Hypothalamus (tissue), 51 donors: ENCODE results near the gene ERC2.

Experiments used
- DNase-seq, 51 donors: peaks; one replicate each; lab custom pipeline; 2025; lab: John Stamatoyannopoulos, UW

ERC2 gene

DNA sequence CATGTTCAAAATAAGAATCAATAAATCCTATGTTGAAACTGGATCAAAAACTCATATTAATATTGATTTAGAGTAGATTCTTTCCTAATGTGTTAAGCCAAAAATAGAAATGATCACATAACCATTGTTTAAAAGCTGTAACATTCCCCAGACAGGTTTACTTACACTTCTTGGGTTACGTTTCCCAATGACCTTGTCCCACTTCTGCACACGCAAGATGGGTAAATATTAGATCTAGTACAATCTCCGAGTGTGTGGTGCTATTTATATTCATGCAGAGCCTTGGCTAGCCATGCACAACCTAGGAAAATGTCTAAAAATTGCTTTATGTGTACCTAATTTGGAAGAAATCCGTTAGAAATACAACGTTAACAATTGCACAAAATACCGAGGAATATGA lies 39.6 kb downstream of the ERC2 start:
- DNase-seq: no peak

DNA sequence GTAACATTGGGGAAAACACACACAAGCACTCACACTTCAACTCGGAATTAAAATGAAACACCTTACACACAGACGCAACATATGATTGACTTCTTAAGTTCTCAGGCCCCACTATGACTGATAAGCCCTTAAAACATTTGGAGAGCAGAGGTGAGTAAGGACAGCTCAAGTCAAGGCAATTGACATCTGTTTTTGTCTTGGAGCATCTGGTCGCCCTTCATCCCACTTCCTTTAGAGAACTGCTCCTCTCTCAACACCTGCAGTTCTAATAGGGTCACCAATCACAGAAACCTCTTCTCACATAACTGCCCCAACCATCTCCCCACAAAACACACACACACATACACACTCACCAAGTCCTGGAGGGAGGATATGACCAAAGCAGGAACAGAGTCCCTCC lies 43.4 kb downstream of the ERC2 start:
- no peak for DNase-seq

DNA sequence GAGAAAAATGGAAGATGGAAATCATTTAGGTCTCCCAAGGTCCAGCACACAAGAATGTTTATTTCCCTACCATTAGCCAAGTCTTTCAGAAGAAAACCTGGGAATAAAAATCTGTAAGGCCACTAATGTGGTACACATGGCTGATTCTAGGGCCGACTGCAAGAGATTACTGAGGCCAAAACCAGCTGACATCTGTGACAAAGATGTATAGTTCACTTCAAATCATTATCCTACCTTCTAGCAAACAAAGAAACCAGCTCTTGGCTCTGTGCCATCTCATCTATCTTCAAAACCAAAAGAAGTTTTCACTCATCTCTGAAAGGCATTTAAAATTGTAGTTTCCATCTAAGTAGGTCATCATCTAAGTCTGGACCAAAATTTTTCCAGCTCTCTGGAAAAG lies 43.9 kb downstream of the ERC2 start:
- DNase-seq: no peak

DNA sequence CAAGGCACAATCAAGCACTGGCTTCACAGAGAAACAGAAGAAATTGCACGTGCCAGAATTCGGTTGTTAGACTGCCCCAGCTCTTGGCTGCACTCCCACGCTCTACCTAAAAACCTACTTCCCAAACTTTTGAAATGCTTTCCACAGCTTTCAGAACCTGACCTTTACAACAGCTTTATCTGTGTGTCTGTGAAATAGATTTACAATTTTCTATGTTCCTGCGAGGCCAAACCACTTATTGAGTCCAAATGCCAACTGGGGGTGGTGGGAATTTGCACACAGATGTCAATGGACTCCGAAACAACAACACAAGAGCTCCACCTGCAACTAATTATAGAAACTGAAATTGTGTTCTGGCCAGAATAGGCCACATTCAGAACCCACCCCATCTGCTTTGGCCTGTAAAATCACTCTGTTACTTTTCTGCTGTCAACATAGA lies 44.6 kb downstream of the ERC2 start:
- no peak for DNase-seq

DNA sequence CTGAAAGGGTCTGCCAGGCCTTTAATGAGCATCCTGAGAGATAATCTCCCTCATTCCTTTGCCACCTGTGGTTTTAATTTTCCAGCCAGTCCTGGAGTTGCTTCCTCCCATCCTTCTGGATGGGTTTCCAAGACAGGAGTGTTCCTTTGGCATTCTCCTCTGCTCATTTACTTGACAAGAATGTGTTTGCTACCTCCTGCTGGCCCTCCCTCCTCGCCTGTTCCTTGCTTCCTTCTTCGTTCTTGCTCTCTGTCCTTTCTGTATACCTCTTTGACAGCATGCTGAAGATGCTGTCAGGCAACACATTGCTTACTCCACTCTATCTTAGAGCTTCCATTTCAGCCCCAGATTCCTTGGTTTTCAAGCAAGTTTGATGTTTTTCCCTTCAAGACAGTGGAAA lies 46.0 kb downstream of the ERC2 start:
- DNase-seq: no peak

DNA sequence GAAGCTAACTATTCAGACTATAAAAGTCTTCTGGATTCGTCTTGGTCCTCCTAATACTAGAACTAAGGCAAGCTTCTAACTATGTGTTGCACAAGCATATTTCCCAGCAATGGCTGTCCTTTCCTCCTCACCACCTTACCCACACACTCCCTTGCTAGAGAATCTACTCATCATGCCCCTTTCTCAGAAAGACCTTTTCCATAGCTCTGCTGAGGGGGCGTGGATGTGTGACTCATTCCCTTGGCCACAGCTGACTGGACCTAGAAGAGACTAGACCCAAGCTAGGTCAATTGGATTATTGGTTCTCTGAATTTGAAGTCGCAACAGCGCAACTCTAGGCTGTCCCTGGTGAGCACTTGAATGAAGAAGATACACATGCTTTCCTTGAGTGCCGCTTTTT lies 47.1 kb downstream of the ERC2 start:
- DNase-seq: no peak

DNA sequence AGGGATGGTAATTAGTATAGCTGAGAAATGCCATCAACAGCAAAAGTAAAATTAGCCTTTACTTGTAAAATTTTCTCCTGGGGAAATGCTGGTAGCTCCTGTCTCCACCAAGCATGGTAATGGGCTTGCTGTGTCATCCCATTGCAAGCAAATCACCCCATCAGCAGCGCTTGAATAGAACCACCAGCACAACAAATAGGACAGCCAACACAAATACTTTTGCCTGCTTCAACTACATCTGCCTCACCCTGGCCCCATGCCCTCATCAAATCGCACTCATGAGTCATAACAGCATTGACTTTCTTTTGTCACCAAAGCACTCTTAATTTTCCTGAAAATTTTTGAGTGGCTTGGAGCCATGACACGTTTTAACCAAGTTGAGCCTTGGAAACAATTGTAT lies 52.6 kb downstream of the ERC2 start:
- no peak for DNase-seq

DNA sequence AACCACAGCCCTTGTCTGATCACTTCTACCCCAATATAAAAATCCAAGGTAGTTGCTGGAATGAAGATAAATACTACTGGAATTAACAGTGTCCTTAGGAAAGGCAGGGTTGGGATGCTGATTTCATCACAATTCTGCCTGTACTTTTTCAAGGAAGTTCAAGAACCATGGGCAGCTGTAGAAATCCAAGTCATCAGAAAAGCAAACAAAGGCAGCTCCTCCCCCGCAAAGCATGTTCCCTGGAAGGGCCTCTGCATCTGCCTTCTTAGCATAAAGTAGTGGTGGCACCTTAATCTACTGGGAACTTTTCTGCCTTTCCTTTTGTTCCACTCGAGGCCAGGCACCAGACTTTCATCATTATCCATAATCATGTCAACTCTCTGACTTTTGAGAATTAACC lies 54.4 kb downstream of the ERC2 start:
- no peak for DNase-seq

DNA sequence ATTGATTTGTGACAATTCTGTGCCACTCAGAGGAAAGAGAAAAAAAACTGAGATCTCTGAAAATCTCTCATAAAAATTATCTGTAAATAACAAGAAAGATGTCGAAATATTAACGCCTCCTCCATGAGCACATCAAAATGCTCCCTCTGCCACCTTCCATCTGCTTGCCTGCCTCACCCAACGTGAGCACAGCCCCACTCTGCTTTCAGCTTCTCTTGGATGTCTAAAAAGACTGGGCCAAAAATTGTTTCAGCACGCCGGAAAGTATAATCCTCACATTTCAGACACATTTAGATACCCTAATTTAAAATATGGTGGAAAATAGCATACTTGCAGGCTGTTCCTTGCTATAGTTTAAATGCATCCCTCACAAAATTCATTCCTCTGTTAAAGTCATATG lies 57.1 kb downstream of the ERC2 start:
- no peak for DNase-seq

DNA sequence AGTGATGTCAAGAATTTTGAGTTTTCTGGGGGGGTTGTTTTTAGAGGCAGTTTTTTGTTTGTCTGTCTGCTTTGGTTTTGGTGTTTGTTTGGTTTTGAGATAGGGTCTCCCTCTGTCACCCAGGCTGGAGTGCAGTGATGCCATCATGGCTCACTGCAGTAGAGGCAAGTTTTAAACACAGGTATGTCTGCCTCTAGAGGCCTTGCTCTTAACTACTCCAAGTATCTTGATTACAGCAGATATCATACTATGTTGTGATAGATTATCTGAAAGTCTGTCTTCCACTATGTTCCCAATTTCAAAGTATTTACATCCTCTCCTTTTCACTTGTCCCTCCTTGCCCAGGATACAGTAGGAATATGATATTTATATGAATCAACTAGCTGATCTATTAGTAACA lies 57.7 kb downstream of the ERC2 start:
- DNase-seq: no peak

DNA sequence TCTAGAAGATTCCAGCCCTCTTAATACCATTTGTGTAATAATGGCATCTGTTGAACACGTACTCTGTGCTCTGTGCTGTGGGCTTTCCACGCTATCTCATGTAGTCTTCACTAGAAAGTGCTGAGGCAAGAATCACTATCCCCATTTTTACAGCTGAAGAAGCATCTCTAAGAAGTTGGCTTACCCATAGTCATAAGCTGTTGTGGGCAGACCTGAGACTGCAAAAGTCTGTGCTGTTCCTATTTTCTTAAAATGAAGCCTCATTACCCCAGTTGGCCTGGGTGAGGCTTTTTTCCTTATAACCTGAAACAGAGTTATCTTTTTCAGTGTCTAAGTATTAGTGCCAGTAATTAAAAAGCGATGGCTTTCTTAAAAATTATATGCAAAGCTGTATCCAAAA lies 58.5 kb downstream of the ERC2 start:
- DNase-seq: no peak

DNA sequence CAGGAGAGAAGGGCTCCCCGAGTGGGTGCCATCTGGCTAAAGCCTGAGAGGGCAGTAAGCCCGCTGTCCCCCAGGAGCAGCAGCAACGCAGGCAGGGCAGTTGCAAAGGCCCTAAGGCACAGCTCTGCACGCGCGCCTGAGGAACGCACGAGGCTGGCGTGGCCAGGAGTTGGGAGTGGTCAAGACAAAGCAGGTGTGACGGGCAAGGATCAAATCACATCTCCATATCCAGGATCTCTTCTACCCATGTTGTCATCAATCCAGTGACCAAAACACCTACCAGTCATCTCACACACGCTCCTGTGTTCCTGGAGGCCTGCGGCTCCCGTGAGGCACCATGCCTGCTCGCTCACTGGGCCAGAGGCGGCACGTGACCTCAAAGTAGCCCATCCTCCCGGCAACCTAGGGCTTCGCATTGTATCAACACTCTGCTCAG lies 59.5 kb downstream of the ERC2 start:
- no peak for DNase-seq

DNA sequence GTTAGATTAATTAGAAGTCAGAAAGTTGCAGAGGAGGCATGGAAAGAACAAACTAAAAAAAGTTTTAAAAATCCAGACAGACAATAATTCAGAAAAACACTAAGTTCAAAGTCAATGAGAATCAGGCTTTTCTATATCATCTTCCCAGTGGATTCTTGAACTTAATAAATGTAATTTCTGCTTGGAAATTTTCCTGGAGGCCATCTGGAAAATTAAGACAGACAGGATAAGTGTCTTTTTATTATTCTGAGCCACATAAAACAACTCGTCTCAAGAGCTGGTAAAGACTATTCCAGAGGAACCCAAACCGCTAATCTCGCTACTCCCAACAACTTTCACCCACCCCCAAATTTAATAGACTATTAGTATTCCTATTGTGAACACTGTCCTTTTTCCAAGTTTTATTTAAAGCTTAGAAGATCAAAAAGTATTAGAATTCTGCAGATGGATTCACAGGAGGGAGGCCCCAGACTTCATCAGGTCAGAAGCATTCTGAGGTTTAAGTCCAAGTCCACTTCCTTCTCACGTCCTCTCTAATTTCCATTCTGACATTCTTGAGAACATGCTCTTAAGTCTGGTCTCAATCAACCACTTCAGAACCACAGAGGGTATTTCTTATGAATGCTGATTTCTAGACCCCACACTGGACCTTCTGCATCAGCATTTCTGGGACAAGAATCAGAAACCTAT lies 61.3 kb downstream of the ERC2 start:
- DNase-seq: no peak

DNA sequence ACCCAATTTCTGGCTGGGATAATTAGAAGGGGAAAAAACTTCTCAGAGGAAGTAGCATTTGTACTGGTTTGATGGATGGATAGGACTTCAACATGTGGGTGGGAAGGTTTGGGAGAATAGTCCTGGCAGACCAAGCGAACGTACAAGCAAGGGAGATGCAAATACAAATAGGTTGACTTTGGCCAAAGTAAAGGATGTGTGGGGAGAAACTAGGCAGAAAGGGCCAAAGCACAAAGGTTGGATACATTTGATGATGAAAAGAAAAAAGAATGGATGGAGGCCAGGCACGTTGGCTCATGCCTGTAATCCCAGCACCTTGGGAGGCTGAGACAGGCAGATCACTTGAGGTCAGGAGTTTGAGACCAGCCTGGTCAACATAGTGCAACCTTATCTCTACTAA lies 63.4 kb downstream of the ERC2 start:
- DNase-seq: no peak

DNA sequence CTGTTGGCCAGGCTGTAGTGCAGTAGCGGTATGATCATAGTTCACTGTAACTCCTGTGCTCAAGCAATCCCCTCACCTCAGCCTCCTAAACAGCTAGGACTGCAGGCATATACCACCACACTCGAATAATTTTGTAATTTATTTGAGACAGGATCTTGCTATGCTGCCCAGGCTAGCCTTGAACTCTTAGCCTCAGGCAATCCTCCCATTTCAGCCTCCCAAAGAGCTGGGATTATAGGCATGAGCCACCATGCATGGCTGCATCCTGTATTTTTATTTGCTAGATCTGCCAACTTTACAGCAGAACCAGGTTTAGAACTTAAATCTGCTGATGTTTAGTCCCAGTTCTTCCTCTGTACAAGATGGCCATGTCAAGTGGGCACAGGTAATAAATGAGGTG lies 69.6 kb downstream of the ERC2 start:
- DNase-seq: no peak

DNA sequence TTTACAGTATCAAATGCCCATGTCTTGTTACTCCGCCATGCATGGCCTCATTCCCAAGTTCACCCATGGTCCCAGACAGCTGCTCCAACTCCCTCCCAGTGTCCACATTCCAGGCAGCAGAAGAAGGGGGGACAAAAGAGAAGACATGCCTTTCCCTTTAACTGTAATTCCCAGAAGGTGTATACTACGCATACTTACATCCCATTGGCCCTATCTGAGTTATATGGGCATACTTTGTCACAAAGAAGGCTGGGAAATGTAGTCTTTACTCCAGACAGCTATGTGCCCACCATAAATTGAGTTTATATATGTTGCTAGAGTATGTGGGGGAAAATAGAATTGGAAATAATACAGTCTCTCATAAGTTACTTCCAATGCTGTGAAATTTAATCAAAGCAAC lies 70.5 kb downstream of the ERC2 start:
- no peak for DNase-seq

DNA sequence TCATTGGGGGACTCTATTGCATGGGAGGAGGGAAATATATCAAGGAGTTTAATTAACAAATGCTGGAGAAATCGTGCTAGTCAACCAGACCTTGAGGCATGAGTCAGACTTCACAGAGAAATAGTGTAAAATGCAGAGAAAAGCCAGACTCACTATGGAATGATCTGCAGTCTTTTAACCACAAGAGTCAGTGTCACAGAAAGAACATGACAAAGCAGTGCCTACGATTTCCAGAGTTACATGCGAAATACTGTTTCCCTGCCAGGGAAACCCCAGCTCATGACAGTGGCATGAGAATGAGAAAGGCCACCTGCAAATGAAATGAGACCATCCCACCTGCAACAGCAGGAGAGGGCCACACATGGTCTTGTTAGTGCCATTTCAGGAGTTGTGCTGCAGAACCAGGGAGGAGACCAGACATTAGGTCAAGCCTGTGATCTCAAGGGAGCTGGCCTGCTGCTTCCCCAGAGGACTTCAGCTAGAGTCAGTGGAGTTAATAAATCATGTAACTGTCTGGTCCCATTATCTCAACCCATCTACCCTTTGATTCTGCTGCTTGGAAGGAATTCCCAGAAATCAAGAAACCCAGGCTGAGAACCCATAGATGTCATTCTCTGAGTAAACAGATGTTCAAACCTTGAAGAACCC lies 79.0 kb downstream of the ERC2 start:
- no peak for DNase-seq

DNA sequence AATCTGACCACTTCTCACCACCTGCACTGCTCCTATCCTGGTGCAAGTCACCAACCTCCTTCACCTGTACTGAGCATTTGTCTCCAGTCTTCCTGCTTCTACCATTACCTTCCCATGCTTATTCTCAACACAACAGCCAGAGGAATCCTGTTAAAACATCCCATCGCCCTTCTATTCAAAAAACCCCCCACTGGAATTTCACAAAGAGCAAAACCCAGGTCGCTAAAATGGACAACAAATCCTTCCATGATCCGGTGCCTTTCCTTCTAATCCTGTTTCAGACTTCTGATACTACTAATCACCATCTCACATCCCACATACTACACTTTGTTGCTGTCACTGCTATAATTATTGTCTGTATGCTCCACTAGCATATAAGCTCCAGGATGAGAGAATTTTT lies 85.2 kb downstream of the ERC2 start:
- no peak for DNase-seq

DNA sequence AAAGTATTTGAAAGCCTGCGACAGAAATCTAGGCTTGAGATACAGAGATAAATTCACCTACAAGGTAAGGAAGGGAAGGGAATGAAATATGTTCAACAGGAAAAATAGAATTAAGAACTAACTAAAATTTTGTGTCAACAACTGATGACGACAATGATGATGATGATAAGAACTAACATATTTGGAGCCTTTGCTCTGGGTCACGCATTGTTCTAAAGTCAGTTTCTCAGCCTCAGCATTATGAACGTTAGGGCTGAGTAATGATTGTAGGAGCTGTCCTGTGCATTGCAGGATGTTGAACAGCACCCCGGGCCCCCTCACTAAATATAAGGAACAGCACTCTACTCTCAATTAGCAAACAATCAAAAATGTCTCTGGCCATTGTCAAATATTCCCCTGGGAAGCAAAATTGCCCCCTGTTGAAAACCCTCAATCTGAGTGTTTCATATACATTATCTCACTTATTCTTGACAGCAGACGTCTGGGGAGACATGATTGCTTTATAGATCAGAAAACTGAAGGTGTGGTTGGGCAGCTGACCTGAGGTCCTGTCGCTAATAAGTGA lies 88.5 kb downstream of the ERC2 start:
- DNase-seq: no peak

DNA sequence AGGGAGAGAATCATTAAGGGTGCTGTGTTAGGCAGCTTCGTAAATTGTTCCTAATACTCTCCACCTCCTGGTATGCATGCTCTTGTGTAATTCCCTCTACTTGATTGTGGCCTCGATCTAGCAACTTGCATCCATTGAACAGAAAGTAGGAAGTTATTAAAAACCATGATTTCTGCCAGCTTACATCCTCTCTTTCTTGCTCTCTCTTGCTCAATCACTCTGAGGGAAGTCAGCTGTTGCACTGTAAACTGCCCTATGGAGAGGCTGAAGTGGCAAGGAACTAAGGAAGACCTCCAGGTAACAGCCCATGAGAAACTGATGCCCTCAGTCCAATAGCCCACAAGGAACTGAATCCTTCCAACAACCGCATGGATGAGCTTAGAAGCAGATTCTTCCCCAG lies 92.6 kb downstream of the ERC2 start:
- DNase-seq: no peak

DNA sequence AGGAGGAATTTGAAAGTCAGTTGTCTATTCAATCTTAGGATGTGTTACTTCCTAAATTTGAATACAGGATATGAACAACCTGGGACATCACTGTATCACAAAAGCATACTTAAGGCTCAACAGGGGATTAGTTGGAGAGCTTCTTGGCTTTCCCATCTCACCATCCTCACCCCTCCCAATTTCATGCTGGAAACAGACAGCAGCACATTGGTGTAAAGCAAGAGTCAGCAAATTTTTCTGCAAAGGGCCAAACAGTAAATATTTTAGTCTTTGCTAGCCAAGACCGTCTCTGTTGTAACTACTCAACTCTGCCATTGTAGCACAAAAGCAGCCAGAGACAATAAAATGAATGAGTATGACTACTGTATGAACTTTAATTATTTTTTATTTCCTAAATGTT lies 94.9 kb downstream of the ERC2 start:
- DNase-seq: no peak

DNA sequence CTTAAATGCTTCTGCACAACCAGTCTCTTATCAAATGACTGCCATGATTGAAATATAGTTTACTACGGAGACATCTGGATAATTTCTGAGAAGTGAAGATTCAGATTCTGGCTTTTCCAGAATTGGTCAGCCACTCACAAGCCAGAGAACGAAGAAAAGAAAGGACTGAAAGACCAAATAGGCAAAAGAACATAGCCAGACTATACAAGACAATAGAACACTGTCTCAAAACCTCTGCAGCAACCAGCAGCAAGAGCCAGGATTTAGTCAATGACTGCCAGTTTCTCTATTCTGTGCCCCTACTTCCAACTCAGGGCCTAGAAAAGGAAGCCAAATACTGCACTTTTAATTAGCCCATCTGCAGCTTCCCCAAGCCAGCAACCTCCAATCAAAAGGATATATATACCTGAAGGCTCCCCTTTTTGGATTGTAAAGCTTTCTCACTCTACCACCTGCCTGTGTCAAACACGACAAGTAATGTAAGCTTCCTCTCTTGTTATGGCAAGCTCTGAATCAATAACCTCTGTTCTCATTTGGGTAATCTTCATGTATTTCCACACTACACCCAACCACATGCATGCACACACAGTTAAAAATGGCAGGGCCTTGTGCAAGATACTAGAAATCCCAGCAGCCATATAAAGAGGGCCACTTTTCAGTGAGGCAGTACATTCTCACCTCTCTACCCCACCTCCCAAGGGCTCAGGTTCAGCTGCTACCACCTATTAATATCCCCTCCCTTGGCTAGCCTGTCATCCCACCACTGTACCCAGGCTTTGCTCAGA lies 97.1 kb downstream of the ERC2 start:
- DNase-seq: peak in 14 of 51 donors; percentile 8 to 62 (median 24)
